HG02884 (cell line): ENCODE data around the gene ZCCHC14.
"Not testable (repeated sequence)": the region's sequence is repeated elsewhere in the genome, so short reads cannot be mapped to it uniquely, and the experiment has no call there.

ENCODE experiments used
- ATAC-seq: cut with Tn5 transposase; IDR thresholded peaks from one replicate; pipeline ENCODE4 v1.9.1; 2021; ENCODE audit warnings: mild to moderate bottlenecking, moderate library complexity; ENCODE audit not compliant: unreplicated experiment

Gene ZCCHC14

DNA sequence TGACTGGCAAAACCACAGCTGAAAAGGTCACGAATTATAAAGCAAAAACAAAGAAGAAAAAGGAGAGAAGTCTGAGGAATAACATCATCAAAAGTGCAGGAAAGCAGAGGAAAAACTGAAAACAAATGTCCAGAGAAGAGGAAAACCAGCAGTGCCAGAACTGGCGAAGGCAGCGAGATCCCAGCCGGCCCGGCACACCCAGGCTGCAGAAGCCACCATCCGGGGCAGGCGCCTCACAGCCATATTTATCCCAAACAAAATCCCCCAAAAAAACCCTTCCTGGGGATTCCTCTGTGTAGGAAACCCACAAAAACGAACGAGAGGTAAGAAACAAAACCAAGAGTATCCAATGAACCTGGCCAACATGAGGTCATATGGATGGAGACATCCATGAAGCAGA lies 10.6 kb downstream of the ZCCHC14 start:
- no peak for ATAC-seq

GRCh38 chr16:87481711-87482110 lies 11.1 kb downstream of the ZCCHC14 start:
- ATAC-seq: not testable (repeated sequence)

DNA sequence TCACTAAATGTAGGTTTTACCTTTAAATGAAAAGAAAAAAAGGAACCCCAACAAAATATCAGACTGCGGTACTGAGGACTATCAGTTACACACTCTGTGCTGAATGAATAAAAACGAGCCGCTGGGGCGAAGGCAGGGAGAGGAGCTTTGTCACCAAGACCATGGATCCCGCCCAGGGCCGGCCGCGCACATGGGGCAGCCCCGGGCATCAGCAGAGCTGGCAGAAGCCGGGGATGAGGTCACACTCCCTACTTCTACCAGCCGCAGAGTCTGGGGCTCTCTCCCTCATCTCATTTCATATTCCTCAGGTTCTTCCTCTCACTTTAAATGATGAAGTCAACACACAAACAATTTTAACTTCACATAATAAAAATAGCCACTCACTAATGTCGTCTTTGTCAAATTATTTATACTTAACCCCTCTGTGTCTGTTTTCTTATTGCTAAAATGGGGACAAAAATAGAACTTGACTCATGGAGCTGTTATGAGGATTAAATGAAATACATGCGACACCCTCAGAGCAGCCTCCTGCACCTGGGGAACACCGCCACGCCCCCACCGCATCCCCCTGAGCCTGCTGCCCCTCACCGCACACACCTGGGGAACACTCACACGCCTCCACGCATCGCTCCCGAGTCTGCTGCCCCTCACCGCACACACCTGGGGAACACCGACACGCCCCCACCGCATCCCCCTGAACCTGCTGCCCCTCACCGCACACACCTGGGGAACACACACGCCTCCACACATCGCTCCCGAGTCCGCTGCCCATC lies 15.4 kb downstream of the ZCCHC14 start:
- not testable (repeated sequence) for ATAC-seq

GRCh38 chr16:87474566-87474996 lies 18.2 kb downstream of the ZCCHC14 start:
- no peak for ATAC-seq

GRCh38 chr16:87474017-87474416 lies 18.8 kb downstream of the ZCCHC14 start:
- ATAC-seq: no peak

GRCh38 chr16:87472935-87473334 lies 19.9 kb downstream of the ZCCHC14 start:
- ATAC-seq: no peak

DNA sequence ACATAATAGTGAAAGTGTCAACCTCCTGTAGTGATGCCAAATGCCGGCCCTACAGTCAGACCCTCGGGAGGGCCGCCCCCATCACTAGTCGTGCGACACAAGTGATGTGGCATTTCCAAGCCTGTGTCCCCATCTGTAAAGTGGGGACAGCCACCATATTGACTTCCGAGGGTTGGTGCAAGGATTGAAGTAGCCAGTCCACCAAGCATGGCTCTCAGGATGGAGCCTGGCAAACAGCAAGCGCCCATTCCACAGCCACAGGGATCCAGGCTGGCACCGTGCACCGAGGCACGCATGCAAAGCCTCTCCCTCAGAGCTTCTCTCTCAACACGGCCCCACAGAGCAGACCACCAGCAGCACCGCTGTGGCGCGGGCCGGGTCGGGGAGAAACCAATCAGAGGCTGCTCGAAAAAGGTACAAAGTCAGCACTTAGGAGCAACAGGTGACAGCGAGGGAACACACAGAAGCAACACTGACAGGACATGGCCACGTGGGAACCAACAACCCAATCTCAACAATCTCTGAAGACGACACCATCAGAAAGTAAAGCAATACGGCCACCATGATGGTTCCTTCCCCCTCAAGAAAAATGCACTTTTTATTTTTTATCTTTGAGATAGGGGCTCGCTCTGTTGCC lies 20.6 kb downstream of the ZCCHC14 start:
- ATAC-seq: no peak

DNA sequence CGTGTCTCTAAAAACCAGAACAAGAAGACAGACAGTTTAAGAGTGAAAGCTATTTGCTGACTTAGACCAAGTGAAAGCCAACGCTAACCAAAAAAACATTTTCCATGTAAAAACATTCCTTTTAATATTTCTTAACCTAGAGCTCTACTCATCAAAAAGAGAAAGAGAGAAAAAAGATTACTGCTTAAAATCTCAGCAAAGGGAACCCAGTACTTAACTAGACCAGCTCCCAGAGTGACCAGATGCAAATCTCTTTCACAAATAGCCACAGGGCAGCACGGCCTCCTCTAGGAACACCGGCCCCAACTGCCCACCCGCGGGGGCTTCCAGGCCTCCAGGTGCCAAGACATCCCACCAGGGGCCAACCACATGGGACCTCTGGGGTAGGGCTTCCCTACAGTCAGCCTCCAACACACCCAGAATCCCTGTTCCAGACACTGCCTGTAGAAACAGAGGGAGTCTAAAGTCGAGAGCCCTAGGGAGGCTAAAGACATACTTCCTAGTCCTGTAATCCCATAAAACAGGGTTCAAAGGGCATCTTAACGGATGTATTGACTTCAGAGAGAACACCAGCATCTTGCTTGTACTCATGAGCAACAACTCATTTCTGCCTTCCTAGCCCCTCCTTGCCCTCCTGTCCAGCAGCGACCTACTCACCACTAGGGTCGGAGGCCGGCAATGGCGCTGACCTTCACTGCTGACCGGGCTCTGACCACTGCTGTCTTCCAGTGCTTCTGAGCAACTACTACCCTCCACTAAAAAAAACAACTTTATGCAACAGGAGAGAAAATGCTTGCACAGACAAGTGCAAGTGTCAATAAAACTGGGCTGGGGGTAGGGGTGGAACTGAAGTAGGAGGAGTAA lies 21.3 kb downstream of the ZCCHC14 start:
- ATAC-seq: no peak

- no peak for ATAC-seq
Measured at GRCh38 chr16:87470332-87470731, 22.5 kb downstream of the ZCCHC14 start.

DNA sequence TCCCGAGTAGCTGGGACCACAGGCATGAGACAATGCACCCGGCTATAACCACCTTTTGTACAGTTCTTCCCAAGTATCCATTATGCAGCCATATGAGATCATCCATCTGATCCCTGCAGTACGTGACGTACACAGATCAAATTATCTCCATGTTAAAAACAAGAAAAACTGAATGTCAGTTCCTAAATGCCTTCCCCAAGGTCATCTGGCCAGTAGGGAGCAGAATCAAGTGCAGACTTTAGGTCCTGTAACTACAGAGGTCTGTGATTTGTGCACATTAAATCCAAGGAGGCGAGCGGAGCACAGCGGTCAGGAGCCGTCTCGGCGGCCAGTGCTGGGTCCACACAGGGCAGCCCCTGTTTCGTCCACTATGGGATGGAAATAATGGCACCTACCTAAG lies 23.7 kb downstream of the ZCCHC14 start:
- no peak for ATAC-seq

DNA sequence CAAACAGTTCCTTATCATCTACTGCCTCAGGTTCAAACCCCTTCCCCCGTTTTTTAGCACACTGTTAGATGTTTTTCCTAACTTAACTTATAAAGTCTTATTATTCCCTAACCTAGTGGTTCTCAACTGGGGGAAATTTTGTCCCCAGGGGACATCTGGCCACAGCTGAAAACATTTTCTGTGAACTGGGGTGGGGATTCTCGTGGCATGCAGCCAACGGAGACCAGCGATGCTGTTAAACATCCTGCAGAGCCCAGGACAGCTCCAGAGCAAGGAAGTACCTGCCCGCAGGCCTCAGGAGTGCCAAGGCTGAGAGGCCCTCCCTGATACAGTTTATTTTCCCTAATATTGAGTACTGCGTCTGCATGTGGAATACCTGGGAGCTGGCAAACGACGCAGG lies 24.3 kb downstream of the ZCCHC14 start:
- ATAC-seq: no peak

DNA sequence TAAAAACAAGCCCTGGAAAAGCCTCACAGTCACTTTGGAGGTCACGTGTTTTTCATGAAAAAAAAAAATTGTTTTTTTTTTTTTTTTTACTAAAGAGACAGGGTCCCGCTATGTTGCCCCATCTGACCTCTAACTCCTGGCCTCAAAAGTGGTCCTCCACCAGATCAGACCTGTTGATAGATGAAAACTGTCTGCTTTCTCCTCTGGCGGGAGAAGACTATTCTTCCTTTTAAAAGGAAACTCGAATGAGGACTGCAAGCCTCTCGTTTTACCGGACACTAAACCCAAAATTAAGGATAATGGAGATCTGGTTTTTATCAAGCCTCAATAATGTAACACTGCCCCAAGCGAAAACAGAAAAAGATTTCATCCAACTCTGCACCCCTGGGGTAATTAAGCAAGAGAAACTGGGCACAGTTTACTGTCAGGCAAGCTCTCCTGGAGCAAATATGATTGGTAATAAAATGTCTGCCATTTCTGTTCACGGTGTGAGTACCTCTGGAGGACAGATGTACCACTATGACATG lies 25.8 kb downstream of the ZCCHC14 start:
- ATAC-seq: no peak

- ATAC-seq: no peak
Measured at GRCh38 chr16:87465879-87466278, 26.9 kb downstream of the ZCCHC14 start.

DNA sequence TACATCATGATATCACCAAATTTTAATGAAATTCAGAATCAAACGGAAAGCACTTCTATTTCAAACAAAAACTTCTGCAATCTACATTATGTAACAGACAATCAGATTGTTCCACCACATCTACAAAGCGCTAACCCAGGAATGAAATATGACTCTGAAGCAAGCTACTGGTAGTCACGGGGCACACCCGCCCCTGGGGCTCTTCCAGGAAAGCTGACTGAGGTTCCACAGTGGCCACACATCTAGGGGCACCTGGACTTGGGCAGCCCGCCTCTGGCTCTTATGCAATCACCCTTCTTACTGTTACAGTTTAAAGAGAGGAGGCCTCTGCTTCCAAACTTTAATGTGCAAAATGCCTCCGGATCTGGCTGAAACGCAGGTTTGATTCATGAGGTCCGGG lies 27.5 kb downstream of the ZCCHC14 start:
- ATAC-seq: no peak

- no peak for ATAC-seq
Measured at GRCh38 chr16:87464691-87465300, 28.0 kb downstream of the ZCCHC14 start.

- ATAC-seq: no peak
Measured at GRCh38 chr16:87463722-87464690, 28.8 kb downstream of the ZCCHC14 start.

- no peak for ATAC-seq
Measured at GRCh38 chr16:87461466-87461991, 31.3 kb downstream of the ZCCHC14 start.

GRCh38 chr16:87460936-87461335 lies 31.9 kb downstream of the ZCCHC14 start:
- no peak for ATAC-seq

GRCh38 chr16:87459833-87460232 lies 33.0 kb downstream of the ZCCHC14 start:
- ATAC-seq: no peak
